UCSD-AML1 (cell line): ENCODE results near the gene ARMC2.
A peak's percentile ranks its signal among the peaks of the same experiment; 100 is the strongest.

Experiments
- DNase-seq: peaks from one replicate; lab custom pipeline; 2025; ENCODE audit not compliant: unreplicated experiment; lab: John Stamatoyannopoulos, UW

The ARMC2 gene

DNA sequence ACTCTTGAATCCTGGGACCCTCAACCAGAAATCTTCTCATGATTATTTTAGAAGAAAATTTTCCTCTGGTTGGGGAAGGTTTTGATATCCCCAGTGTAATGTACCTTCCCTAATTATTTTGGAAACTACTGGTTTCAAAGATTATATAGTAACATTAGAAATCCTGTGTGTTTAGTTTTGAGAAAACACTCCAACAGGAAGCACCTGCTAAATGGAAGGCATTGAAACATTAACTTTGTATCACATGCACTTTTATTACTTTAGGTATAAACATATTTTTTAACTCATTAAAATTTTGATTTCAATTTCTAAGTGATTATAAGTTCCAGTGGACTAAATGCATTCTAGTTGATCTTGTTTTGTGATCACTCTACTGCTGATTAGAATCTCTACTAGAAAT lies 137.1 kb downstream of the ARMC2 start:
- DNase-seq, result no peak

DNA sequence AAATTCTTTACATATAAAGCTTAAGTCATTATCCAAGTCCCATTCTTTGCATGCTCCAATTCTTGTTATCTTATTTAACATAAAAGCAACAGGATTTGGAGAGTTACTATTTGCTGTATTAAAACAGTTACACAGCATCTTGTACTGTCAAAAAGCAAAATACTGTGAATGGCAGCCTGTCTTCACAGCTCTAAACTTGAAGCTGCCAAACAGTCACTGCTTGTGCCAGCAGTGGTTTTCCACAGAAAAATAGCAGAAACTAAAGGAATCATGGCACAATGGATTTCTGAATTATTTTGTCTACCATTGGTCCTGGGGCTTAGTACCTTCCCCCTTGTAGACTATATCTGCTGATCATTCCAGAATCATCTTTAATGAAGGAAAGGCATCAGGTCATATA lies 138.9 kb downstream of the ARMC2 start:
- DNase-seq, result no peak

DNA sequence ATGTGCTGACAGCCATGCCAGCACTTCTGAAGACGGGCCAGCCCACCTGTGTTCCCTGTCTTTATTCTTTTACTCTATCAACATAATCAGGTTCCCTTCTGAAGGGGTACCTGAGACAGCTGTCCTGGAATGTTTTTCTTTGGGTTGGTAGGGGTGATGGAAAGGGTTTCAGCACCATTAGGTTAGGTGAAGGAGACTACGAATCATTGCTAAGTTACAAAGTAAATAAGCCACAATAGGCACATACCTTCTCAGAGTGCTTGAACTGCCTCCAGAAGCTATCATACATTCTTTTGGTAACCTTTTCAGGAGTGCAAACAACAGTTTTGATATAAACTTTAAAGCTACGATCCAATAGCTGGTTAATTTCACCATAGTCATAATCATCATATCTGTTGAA lies 140.1 kb downstream of the ARMC2 start:
- no peak for DNase-seq

DNA sequence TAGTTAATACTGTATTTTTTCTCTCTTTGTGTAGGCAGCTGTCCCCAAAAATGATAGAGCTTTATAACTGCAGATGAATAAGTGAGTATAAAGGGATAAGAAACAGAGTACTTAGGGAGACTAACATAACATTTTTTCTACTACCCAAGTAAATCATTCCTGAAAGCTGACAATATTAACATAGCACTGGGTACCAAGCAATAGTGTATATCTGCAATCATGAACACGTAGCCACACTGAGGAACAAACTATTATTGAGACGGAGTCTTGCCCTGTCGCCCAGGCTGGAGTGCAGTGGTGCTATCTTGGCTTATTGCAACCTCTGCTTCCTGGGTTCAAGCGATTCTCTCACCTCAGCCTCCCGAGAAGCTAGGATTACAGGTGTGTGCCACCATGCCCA lies 140.5 kb downstream of the ARMC2 start:
- no peak for DNase-seq

DNA sequence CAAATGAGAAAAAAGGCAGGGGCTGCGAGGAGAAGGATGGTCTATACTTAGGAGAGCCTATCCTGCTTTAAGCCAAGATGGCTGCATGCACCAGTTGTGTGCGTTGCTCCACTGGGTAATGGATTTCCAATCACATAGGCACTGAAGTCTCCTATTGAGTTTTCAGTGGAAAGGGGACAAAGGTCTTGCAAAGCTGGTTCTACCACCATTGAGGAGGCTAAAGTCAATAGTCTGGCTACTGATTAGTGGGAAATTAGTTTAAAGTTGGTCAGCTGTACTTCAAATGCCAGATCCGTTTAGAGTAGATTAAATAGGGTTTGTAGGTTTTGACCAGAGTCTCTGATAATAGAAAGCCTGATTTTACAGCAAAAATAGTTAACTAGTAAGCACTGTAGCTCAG lies 141.5 kb downstream of the ARMC2 start:
- DNase-seq, result no peak

DNA sequence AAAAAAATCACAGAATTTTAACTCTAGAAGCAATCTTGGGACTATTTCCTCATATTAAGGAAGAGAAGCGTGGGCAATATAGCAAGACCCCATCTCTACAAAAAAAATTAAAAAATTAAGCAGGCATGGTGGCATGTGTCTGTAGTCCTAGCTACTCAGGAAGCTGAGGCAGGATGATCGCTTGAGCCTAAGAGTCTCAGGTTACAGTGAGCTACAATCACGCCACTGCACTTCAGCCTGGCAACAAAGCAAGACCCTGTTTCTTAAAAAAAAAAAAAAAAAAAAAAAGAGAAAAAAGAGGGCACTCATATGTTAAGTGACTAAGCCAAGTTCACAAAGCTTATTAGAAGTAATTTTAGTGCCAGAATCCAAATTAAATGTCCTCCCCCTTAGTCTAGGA lies 145.7 kb downstream of the ARMC2 start:
- DNase-seq, result no peak

DNA sequence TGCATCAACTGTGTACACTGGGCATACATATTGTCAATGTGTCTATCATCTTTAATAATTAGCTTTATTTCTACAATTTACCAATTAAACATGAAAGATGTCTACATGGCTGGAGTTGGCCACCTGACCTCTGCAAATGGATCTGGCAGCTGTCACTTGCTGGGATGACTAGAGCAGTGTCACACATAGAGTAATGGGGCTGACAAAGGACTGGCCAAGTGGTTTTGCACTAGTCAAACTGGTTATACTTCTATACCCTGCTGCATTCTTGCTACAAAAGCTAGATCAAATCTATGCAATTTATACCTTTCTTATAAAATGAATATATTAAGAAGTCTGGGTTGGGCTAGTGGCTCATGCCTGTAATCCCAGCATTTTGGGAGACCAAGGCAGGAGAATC lies 147.1 kb downstream of the ARMC2 start:
- no peak for DNase-seq

DNA sequence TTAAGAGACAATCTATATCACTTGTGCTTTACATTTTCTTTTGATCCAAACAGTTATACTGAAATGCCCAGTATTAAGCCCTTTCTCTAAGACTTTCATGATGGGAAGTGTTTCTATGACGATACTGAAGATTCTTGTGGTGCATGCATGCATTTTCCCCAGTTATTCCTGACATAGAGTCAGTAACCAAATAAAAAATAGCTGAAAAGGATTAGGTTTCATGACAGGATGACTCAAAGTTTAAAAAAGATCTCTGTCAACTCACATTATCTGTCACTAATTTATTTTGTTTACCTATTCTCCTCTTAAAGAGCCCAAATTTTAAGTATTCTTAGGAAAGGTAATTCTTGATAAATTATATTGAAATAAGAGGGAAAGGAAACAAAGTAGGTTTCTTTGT lies 148.0 kb downstream of the ARMC2 start:
- no peak for DNase-seq

DNA sequence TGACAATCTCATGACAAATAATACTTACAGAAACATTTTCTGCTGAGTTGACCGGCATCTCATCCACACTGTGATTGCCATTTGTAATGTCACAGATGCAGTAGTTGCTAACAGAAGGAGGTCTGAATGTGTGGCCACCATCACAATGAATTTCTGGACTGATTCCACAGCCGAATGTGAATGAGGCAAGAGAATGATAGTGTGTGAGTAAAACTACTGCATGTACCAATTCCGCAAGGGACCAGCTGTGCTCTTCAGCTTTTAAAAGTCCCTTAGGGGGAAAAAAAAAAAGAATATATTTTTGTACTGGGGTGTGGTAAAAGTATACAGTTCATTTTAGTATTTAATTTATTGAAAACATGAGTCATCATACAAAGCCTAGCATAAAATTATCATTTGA lies 150.3 kb downstream of the ARMC2 start:
- DNase-seq, result no peak

DNA sequence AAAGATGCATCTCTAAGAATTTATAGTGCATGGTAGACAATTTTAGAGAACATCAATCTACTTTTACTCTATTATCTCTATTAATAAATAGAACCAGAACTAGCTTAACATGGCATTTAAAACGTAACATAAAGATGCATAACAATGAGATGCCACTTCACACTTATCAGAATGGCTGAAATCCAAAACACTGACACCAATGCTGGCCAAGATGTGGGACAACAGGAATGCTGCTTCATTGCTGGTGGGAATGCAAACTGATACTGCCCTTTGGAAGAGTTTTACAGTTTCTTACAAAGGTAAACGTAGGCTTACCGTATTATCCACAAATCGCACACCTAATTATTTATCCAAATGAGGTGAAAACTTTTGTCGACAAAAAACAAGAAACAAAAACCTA lies 151.2 kb downstream of the ARMC2 start:
- no peak for DNase-seq

DNA sequence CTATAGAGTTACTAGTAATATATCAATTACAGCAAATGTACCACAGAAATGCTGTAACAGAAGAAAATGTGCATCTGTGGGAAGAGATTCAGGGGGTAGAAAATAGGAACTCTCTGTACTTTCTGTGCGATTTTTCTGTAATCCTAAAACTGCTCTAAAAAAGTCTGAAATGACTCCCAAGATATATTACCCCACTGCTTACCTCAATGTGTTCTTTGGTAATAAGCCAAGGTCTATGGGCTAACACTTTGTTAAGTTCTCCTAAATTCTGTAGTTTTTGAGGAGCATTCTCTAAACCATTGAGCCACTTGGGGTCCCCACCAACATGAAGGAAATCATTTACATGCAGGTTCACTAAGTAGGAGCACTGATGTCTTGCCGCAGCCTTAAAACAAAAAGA lies 152.1 kb downstream of the ARMC2 start:
- DNase-seq, result no peak

DNA sequence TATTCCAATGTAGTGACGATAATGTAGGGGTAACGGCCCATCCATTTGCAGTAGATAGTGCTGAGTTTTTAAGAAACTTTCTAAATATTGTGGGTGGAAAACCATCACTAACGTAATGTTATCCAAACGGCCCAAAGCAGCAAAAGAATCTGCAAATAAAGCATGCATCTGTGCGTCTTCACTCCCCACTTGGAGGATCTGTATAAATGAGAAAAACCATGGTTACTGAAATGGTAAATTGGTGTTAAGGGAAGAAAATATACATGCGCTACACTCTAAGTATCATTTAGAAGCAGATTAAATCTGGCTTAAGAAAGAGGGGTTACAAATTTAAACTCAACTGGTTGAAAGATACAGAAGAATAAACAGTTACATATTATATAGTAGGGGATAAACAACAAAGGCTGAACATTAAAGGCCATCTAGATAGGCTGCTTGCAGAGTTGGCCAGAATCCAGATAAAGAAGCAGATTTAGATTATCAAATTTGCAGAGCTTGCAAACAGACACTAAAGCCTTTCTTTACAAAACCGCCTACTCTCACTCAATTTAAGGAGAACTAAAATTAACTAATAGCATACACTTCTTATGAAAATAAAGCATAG lies 153.2 kb downstream of the ARMC2 start:
- no peak for DNase-seq

DNA sequence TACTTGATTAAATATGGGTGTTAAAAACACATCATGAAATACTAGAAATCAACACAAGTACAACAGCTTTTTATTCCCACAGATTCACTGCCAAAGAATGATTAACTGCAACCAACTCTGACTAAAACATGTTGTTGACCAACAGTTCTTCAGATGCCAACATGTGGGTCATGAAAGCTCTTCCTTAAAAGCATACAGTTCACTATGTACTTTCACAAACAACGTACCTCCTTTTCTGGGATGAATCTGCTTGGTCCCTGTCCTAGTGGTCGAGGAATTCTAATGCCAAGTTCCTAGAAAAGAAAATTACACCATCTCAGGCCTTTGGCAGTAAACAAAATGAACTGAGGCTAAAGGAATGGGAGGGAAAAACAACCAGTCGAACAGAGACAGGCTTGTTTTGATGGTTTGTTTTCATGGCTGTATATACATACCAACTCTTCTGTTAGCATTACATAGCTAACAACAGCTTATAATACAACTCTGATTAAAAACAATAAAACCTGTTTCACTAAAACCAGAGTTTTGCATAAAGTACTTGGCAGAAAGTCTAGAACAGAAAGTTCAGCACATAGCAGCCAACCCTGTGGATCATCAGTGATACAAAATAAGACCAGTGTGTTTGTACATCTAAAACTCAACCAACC lies 154.0 kb downstream of the ARMC2 start:
- DNase-seq, result no peak

DNA sequence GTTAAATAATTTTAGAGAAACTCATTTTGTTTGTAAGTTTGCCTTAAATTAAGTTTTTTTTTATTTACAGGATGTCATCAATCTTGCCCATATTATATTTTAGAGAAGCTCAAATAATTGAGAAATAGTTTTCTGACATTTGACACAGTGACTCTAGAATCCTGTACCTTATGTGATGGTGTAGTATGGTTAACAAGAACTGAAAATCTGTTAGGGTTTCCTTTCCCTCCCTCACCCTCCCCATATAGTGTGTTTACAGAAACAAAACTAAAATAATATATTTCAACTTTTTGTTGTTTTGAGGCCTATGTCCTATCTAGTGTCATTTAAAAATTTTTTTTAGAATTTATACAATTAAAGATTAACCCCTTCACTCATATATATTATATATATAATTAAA lies 154.7 kb downstream of the ARMC2 start:
- no peak for DNase-seq

DNA sequence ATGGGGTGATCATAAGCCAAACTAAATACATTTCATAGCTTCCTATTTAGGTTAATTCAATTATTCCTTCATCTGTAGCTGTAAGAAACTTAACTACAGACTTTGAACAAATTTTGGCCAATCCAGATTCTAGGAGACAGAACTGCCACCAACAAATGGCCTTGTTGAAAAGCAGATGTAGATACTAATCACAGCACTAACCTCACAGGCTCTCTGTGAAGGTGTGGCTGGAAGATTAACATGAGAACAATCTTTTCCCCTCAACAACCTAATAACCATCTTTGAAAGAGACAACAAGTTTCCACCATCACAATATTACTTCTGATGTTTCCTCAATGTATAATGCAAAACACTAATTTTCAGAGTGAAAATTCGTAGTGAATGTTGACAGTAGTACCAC lies 158.6 kb downstream of the ARMC2 start:
- DNase-seq, result no peak

DNA sequence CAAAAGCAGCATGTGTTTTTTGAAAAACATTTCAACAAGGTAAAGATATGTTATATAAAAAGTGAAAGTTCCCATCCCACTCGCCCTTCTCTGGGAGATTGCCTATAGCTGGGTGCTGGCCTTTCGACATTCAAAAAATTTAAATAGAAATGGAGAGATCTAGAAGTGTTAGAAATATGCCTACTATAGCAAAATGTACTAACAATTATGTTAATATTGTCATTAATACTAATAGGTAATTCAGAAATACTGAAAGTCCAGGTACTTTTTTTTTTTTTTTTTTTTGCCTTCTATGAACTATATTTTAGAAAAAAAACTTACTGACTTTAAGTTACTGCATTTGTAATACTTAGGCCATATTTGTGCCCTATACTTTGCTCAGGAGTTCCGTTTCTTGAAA lies 159.3 kb downstream of the ARMC2 start:
- DNase-seq, result no peak

DNA sequence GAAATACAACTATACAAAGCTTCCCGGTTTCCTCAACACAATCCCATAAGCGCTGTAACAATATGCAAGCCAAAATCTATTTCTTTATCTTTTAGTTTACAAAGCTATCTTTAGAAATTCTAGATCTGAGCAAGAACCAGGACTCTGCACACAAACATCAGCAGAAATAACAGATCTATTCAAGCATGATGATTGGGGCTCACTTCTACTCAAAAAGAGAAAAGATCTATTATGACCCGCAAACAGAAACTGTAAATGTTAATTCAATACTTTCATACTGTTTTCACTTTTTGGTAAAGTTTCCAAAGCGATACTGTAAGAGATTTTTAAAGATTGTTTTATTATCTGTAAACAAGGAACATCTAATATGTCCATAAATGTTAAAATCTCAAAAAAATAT lies 159.8 kb downstream of the ARMC2 start:
- DNase-seq, result no peak

DNA sequence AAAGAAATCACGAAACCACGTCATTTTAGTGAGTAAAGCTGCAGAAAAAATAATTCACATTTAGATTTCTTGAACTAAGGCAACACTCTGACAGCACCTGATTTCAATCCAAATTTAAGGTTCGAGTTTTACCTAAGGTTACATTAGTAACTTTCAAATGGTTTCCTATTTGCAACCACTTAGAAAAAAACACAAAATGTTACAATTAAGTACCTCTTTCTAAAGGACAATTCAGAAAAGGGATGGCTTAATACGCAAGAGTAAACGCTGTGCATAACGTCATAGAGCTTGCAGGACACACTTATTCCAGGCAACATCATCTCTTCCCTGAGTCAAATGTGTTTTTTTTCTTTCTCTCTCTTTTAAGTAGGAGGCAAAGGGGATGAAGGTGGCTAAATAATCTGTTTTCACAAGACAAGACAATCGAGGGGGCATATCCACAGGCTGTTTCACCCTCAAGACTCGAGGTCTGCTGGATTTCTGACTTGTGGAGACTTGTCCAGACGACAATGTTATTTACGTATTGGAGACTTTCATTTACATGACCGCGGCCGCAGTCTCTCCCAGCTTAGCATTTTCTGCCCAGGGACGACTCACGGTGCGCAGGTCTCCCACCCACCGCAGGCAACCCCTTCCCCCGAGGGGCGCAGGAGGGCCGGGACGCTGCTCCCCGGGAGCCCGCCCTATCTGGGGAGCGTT lies 160.5 kb downstream of the ARMC2 start:
- peak; percentile 59 for DNase-seq

DNA sequence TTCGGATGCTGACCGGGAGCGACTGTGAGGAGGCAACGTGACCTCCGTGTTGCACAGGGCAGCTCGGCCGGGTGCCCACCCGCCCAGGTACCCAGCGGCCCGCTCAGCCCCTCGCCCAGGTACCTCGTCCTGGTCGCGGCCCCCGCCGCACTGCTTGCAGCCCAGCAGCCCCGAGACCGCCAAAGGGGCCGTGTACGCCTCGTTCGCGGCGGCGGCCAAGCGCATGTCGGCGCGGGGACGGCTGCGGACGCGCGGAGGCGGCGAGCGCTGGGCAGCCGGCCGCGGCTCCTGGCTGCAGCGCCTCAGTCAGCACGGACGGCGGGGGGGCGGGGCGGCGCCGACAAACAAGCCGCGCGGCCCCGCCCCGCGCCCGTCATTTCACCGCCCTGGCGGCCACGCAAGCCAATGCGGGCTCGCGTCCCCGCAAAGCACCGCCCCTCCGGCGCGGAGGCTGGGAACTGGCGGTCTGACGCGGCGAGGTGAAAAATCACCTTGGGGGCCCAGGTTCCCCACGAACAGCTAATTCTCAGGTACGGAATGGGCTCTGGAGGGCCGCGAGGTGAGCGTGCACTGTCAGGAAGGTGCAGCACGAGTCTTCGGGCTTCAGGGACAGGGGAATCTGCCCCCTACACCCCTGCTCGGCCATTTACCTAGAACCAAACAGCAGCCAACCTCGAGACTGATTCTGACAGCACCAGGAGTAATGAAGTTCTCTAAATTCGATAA lies 161.2 kb downstream of the ARMC2 start:
- DNase-seq, result peak; percentile 93

DNA sequence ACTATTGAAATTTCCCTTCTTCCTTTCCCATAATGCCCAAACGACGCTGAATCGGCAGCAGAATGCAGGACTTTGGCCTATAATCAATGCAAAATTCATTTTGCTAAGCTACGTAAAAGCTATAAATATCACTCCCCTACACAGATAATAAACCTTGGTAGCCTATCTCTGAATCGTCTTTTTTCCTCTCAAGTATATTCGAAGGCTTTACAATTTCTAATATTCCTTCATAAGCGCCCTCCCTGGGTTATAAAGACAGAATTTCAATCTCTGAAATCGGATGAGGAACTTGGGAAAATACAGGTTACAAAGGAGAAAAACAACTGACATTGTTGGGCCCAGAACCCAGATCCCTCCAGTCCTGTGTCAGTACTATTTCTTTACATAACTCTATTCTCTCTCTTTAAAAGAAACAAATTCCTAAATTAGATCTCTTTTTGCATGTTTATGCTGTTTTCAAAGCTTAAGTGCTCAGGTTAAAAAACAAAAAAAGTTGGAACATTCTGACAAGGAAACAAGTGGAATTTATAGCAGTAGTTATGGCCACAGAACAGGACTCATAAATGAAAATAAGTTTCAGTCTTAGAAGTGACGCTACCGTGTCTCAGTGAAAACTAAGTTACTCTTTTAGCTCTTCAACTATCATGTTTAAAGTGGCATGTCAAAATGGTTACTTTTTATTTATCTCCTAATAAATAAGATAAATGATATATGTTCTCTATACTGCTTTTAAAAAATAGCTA lies 161.9 kb downstream of the ARMC2 start:
- no peak for DNase-seq

DNA sequence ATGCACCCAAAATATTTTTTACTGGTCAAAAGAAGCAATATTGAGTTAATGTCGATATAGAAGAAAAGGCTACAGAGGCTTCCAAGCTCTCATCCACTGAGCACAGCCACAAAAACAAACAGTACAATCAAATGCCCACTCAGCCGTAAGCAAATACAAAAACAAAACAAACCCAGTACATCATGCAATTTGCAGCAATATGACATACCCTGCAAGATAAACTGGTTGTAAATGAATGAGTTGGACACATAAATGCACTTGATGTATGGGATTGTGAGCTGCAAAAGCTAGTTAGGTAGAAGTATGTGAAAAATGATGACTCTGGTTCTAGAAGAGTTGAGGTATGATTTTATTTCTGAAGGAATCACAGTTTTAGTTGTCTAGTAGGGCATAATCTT lies 162.5 kb downstream of the ARMC2 start:
- DNase-seq, result no peak
